ENCODE measurements around the gene NAA10. TPM values are rescaled to one million over a fixed set of nuclear protein-coding genes. Genes with fewer than 3 reads are reported as not detected.

The NAA10 gene
- total RNA-seq, 1 experiment from 2014 or later: 91.3 TPM

- no peak for TF ChIP-seq CTCF (IDR thresholded peaks at IDR 0.05; ENCODE audit: insufficient read depth in 1 of 2, low read depth in 1 of 2, low read length in 1 of 2, severe bottlenecking in 1 of 2, unreplicated experiment in 1 of 2)
- H3K27ac Mint-ChIP-seq (ENCODE audit: unreplicated experiment): peak overlapping the region; percentile 88
- peaks cover 19% of the 10 kb centered on the region for H3K36me3 Mint-ChIP-seq (ENCODE audit: insufficient read depth, unreplicated experiment)
- ChIA-PET CTCF (no interaction called here), POLR2A (no interaction called here)
- peaks cover 8% of the 10 kb centered on the region for H3K4me1 Mint-ChIP-seq (ENCODE audit: low read depth, unreplicated experiment)
- Histone ChIP-seq H3K4me1 (0 out of 2 replicates have a peak, but pooled peaks cover 8% of the 10 kb centered on the region), H3K9me3 (no peaks in the 10 kb centered on the region), H3K4me3 (ENCODE audit: low read depth, low read length) (no peak overlapping the region), H3K36me3 (ENCODE audit: control insufficient read depth, insufficient read depth, low read length) (no peaks in the 10 kb centered on the region; the same call in 1 of the 2 replicates), H3K27me3 (replicated peaks; ENCODE audit: control insufficient read depth, insufficient read depth, low read length) (no peaks in the 10 kb centered on the region)
- intact Hi-C loops (cut with micrococcal nuclease; ENCODE audit: unreplicated experiment): loop anchor here (10.0 kb wide), 1 partner anchor 401 kb away; the partner anchor contains the start of genes EMD and FLNA
- DNase-seq: no peak
- no peaks in the 10 kb centered on the region for H3K9me3 Mint-ChIP-seq (ENCODE audit: unreplicated experiment)
- BruUV-seq (replicated peaks): no TSS peak
- no peaks in the 10 kb centered on the region for H3K27me3 Mint-ChIP-seq (ENCODE audit: insufficient read depth, unreplicated experiment)
- peak overlapping the region; percentile 31 for H3K4me3 Mint-ChIP-seq (ENCODE audit: unreplicated experiment)
These were observed 39.3 kb upstream of the NAA10 start for GRCh38 chrX:153974003-153974725.

GRCh38 chrX:153973127-153974002, 38.5 kb upstream of the NAA10 start:
- 0 out of 2 replicates have a peak, but pooled peaks cover 8% of the 10 kb centered on the region for H3K4me1 ChIP-seq
- intact Hi-C loops (cut with micrococcal nuclease; ENCODE audit: unreplicated experiment): loop anchor here (10.0 kb wide), 1 partner anchor 401 kb away; the partner anchor contains the start of genes EMD and FLNA
- CTCF ChIA-PET: no interaction called here
- no peaks in the 10 kb centered on the region for H3K27me3 ChIP-seq (replicated peaks; ENCODE audit: control insufficient read depth, insufficient read depth, low read length)
- Mint-ChIP-seq H3K4me1 (ENCODE audit: low read depth, unreplicated experiment) (peaks cover 8% of the 10 kb centered on the region), H3K27me3 (ENCODE audit: insufficient read depth, unreplicated experiment) (no peaks in the 10 kb centered on the region), H3K27ac (ENCODE audit: unreplicated experiment) (peak overlapping the region; percentile 88), H3K9me3 (ENCODE audit: unreplicated experiment) (no peaks in the 10 kb centered on the region), H3K36me3 (ENCODE audit: insufficient read depth, unreplicated experiment) (peaks cover 19% of the 10 kb centered on the region), H3K4me3 (ENCODE audit: unreplicated experiment) (peak overlapping the region; percentile 98)
- TF ChIP-seq CTCF (IDR thresholded peaks at IDR 0.05; ENCODE audit: insufficient read depth in 1 of 2, low read depth in 1 of 2, low read length in 1 of 2, severe bottlenecking in 1 of 2, unreplicated experiment in 1 of 2): no peak
- no peaks in the 10 kb centered on the region; the same call in 1 of the 2 replicates for H3K36me3 ChIP-seq (ENCODE audit: control insufficient read depth, insufficient read depth, low read length)
- BruUV-seq (replicated peaks): TSS peak; percentile 75
- no peaks in the 10 kb centered on the region for H3K9me3 ChIP-seq
- H3K4me3 ChIP-seq (ENCODE audit: low read depth, low read length): peak overlapping the region; percentile 73
- POLR2A ChIA-PET: no interaction called here
- DNase-seq: no peak
